ENCODE measurements around the gene SERPINB1. TPM values are rescaled to one million over a fixed set of nuclear protein-coding genes. Genes with fewer than 3 reads are reported as not detected.

SERPINB1 gene
- total and polyA plus RNA-seq, 9 of the 15 experiments (the other 6 are each of a cell fraction or from before 2014, with no cell fraction given) = 33.9 to 108 (median 63.8) TPM

GRCh38 chr6:2853769-2854395 is 12.2 kb upstream of the SERPINB1 start (continued):
- TF ChIP-seq JUNB (CRISPR knock-in tag; conservative IDR thresholded peaks at IDR 0.05) (peak; percentile 82), POLR2A (conservative IDR thresholded peaks at IDR 0.05) (peak; percentile 57; the same call in 1 of the 2 replicates), SP2 (IDR thresholded peaks at IDR 0.05; ENCODE audit: extremely low read depth, low read depth, low read length, poor library complexity, severe bottlenecking) (no peak), MTA3 (IDR thresholded peaks at IDR 0.05; ENCODE audit: borderline replicate concordance) (peak; percentile 90), NR2C2 (CRISPR knock-in tag; IDR thresholded peaks at IDR 0.05) (no peak), NR2C2 (tag; IDR thresholded peaks at IDR 0.05) (peak; percentile 66), SMARCC2 (IDR thresholded peaks at IDR 0.05; ENCODE audit: low read depth) (peak; percentile 60; the same call in 1 of the 2 replicates), ZNF384 (IDR thresholded peaks at IDR 0.05; ENCODE audit: low read depth, low read length) (peak; percentile 32; the same call in 1 of the 2 replicates), MAZ (CRISPR knock-in tag; conservative IDR thresholded peaks at IDR 0.05 in 1 of 2, IDR thresholded peaks at IDR 0.05 in 1 of 2) (0 out of 4 replicates have a peak, but pooled peaks of 1 of the 2 experiments have one; percentile 48), RBM14 (IDR thresholded peaks at IDR 0.05; ENCODE audit: borderline replicate concordance, insufficient read depth, low read depth, low read length) (no peak), ZNF77 (CRISPR knock-in tag; IDR thresholded peaks at IDR 0.05) (no peak), NRF1 (conservative IDR thresholded peaks at IDR 0.05 in 1 of 2, IDR thresholded peaks at IDR 0.05 in 1 of 2) (0 out of 4 replicates have a peak, but pooled peaks of 1 of the 2 experiments have one; percentile 20), SMAD4 (CRISPR knock-in tag; conservative IDR thresholded peaks at IDR 0.05) (peak; percentile 70), DPF2 (IDR thresholded peaks at IDR 0.05) (peak; percentile 88), C11orf30 (IDR thresholded peaks at IDR 0.05; ENCODE audit: low read depth) (peak; percentile 72), ATF1 (CRISPR knock-in tag; IDR thresholded peaks at IDR 0.05) (no peak), ATF1 (tag; IDR thresholded peaks at IDR 0.05) (peak; percentile 92), CREB3L1 (IDR thresholded peaks at IDR 0.05; ENCODE audit: borderline replicate concordance, low read depth) (no peak), STAT5A (IDR thresholded peaks at IDR 0.05; ENCODE audit: borderline replicate concordance, low read length) (peak; percentile 45; the same call in 1 of the 2 replicates), FOXK2 (conservative IDR thresholded peaks at IDR 0.05 in 1 of 2, IDR thresholded peaks at IDR 0.05 in 1 of 2; ENCODE audit: low read depth in 2 of 2) (peak; percentile 53 to 60; a peak in 3 of 4 replicates), CUX1 (CRISPR knock-in tag; IDR thresholded peaks at IDR 0.05) (0 out of 2 replicates have a peak, but pooled peaks have one; percentile 16), TAF1 (IDR thresholded peaks at IDR 0.05; ENCODE audit: control insufficient read depth, extremely low read depth, insufficient read depth, low read length, severe bottlenecking) (peak; percentile 29), ZNF583 (CRISPR knock-in tag; IDR thresholded peaks at IDR 0.05) (peak; percentile 78; the same call in 1 of the 2 replicates), SUPT5H (IDR thresholded peaks at IDR 0.05) (no peak)
